WTC11 (cell line): ENCODE data around the gene MYCBP2. TPM values are rescaled to one million over a fixed set of nuclear protein-coding genes. Genes with fewer than 3 reads are reported as not detected.

Experiments
- ATAC-seq: fragments of 200-7000 bp; cut with Tn5 transposase; 2 replicates; pipeline ENCODE4 v1.10.0; 2021; ENCODE audit warnings: mild to moderate bottlenecking, moderate library complexity
- CTCF ChIA-PET: fragments of 300-600 bp; sonication (Branson Sonifier 250); formaldehyde crosslinking; loops from one replicate; lab custom pipeline; 2021; ENCODE audit warnings: antibody characterized with exemption; lab: Charles Lee
- POLR2A ChIA-PET: fragments of 350-600 bp; sonication (Branson Sonifier 250); formaldehyde crosslinking; loops from one replicate; lab custom pipeline; 2021; ENCODE audit warnings: antibody characterized with exemption; lab: Charles Lee
- DNase-seq: peaks from one replicate; pipeline ENCODE4 v3.0.0; 2021; ENCODE audit warnings: low spot score
- H3K27ac Mint-ChIP-seq: 2 replicates; pipeline ENCODE4 v1.8.0; 2021; ENCODE audit warnings: mixed read lengths
- H3K27me3 Mint-ChIP-seq: 2 replicates; pipeline ENCODE4 v1.8.0; 2021; ENCODE audit warnings: low read depth, mild to moderate bottlenecking, moderate library complexity, mixed read lengths
- H3K36me3 Mint-ChIP-seq: 2 replicates; pipeline ENCODE4 v1.8.0; 2021; ENCODE audit warnings: mixed read lengths
- H3K4me1 Mint-ChIP-seq: 2 replicates; pipeline ENCODE4 v1.8.0; 2022; ENCODE audit warnings: mixed read lengths
- H3K4me3 Mint-ChIP-seq: 2 replicates; pipeline ENCODE4 v1.8.0; 2021; ENCODE audit warnings: mild to moderate bottlenecking, moderate library complexity, mixed read lengths
- H3K9me3 Mint-ChIP-seq: 2 replicates; pipeline ENCODE4 v1.8.0; 2021; ENCODE audit warnings: mixed read lengths
- ATF1 ChIP-seq: sonication (generic); formaldehyde crosslinking; IDR thresholded peaks from 2 replicates; pipeline ENCODE4 v1.8.1; 2023; ENCODE audit warnings: mild to moderate bottlenecking, moderate library complexity, missing genetic modification reagents
- CBFB ChIP-seq: sonication (generic); formaldehyde crosslinking; IDR thresholded peaks from 2 replicates; pipeline ENCODE4 v1.8.1; 2022; ENCODE audit warnings: mild to moderate bottlenecking, low read depth, missing genetic modification reagents
- CREM ChIP-seq: sonication (generic); formaldehyde crosslinking; IDR thresholded peaks from 2 replicates; pipeline ENCODE4 v1.8.1; 2022; ENCODE audit warnings: mild to moderate bottlenecking, missing genetic modification reagents, moderate library complexity
- E2F1 ChIP-seq: sonication (generic); formaldehyde crosslinking; IDR thresholded peaks from 2 replicates; pipeline ENCODE4 v1.8.0; 2022; ENCODE audit warnings: mild to moderate bottlenecking, missing genetic modification reagents
- ERG ChIP-seq: fragments of 250-450 bp; sonication (Bioruptor Pico); IDR thresholded peaks from 2 replicates; pipeline ENCODE4 v1.8.0; 2021; ENCODE audit warnings: mild to moderate bottlenecking
- ESRRA ChIP-seq: sonication (generic); formaldehyde crosslinking; IDR thresholded peaks from 2 replicates; pipeline ENCODE4 v1.8.1; 2022; ENCODE audit warnings: mild to moderate bottlenecking, missing genetic modification reagents, borderline replicate concordance
- HMGA2 ChIP-seq: fragments of 250-450 bp; sonication (Bioruptor Pico); IDR thresholded peaks from 2 replicates; pipeline ENCODE4 v1.4.0; 2021; ENCODE audit warnings: mild to moderate bottlenecking, moderate library complexity
- JAZF1 ChIP-seq: fragments of 250-450 bp; sonication (Bioruptor Pico); IDR thresholded peaks from 2 replicates; pipeline ENCODE4 v1.9.0; 2021; ENCODE audit warnings: moderate library complexity, mild to moderate bottlenecking, inconsistent platforms
- KAT7 ChIP-seq: sonication (generic); formaldehyde crosslinking; IDR thresholded peaks from 2 replicates; pipeline ENCODE4 v1.8.1; 2023; ENCODE audit warnings: missing genetic modification reagents, mild to moderate bottlenecking, borderline replicate concordance
- MAX ChIP-seq: sonication (generic); formaldehyde crosslinking; IDR thresholded peaks from 2 replicates; pipeline ENCODE4 v1.8.0; 2022; ENCODE audit warnings: mild to moderate bottlenecking, missing genetic modification reagents
- PRRX2 ChIP-seq: fragments of 250-450 bp; sonication (Bioruptor Pico); IDR thresholded peaks from 2 replicates; pipeline ENCODE4 v1.8.0; 2021; ENCODE audit warnings: mild to moderate bottlenecking
- SOX15 ChIP-seq: fragments of 250-450 bp; sonication (Bioruptor Pico); IDR thresholded peaks from 2 replicates; pipeline ENCODE4 v1.9.0; 2021; ENCODE audit warnings: mild to moderate bottlenecking
- TEAD4 ChIP-seq: sonication (generic); formaldehyde crosslinking; IDR thresholded peaks from 2 replicates; pipeline ENCODE4 v1.8.0; 2022; ENCODE audit warnings: mild to moderate bottlenecking, missing genetic modification reagents
- ZNF121 ChIP-seq: sonication (generic); formaldehyde crosslinking; IDR thresholded peaks from 2 replicates; pipeline ENCODE4 v1.8.0; 2023; ENCODE audit warnings: missing genetic modification reagents
- ZNF425 ChIP-seq: fragments of 250-450 bp; sonication (Bioruptor Pico); conservative IDR thresholded peaks from 2 replicates; pipeline ENCODE4 v1.9.0; 2021; ENCODE audit warnings: mild to moderate bottlenecking
- ZNF671 ChIP-seq: fragments of 250-450 bp; sonication (Bioruptor Pico); IDR thresholded peaks from 2 replicates; pipeline ENCODE4 v1.8.0; 2021; ENCODE audit warnings: mild to moderate bottlenecking
- total RNA-seq: library from RNA; stranded (reverse); gene quantifications from 3 replicates; pipeline ENCODE4 v1.2.3, GENCODE V29; 2021
- TF ChIP-seq, protein P1 (sequence below): fragments of 200-600 bp; IDR thresholded peaks from 2 replicates; pipeline ENCODE4 v1.8.0; 2022; ENCODE audit warnings: antibody characterized with exemption
- TF ChIP-seq, protein P2 (sequence below): fragments of 250-450 bp; sonication (Bioruptor Pico); IDR thresholded peaks from 2 replicates; pipeline ENCODE4 v1.9.0; 2021; ENCODE audit warnings: mild to moderate bottlenecking
- TF ChIP-seq, protein P3 (sequence below): sonication (generic); formaldehyde crosslinking; IDR thresholded peaks from 2 replicates; pipeline ENCODE4 v1.8.0; 2022; ENCODE audit warnings: mild to moderate bottlenecking, missing genetic modification reagents

MYCBP2 gene
- total RNA-seq, 1 experiment from 2014 or later: 54.3 TPM

- no peak overlapping the region for H3K4me3 Mint-ChIP-seq
- POLR2A ChIA-PET: no interaction called here
- ATAC-seq (no peak), DNase-seq (no peak)
- H3K27me3 Mint-ChIP-seq: no peaks in the 10 kb centered on the region
- peaks cover 12% of the 10 kb centered on the region for H3K36me3 Mint-ChIP-seq
- no peak overlapping the region for H3K27ac Mint-ChIP-seq
- TF ChIP-seq HMGA2 (peak; percentile 80), ESRRA (CRISPR knock-in tag) (no peak)
- CTCF ChIA-PET: no interaction called here
- H3K4me1 Mint-ChIP-seq: no peaks in the 10 kb centered on the region
- no peaks in the 10 kb centered on the region for H3K9me3 Mint-ChIP-seq
Measured at GRCh38 chr13:77267362-77267761, 59.5 kb downstream of the MYCBP2 start.

GRCh38 chr13:77265336-77265735 is 61.6 kb downstream of the MYCBP2 start:
- ATAC-seq: no peak
- Mint-ChIP-seq H3K27ac (no peak overlapping the region), H3K9me3 (no peaks in the 10 kb centered on the region), H3K27me3 (no peaks in the 10 kb centered on the region), H3K4me1 (no peaks in the 10 kb centered on the region), H3K36me3 (peaks cover 6% of the 10 kb centered on the region), H3K4me3 (no peak overlapping the region)
- POLR2A ChIA-PET: no interaction called here
- no peak for DNase-seq
- CTCF ChIA-PET: interaction anchor here (2.7 kb wide), 1 partner anchor 52 kb away, joined by 5 read pairs; no protein-coding TSS in a partner anchor
- TF ChIP-seq KAT7 (CRISPR knock-in tag): no peak
- no peak for TF ChIP-seq ERG (CRISPR knock-in tag)
- TF ChIP-seq, protein P1, sequence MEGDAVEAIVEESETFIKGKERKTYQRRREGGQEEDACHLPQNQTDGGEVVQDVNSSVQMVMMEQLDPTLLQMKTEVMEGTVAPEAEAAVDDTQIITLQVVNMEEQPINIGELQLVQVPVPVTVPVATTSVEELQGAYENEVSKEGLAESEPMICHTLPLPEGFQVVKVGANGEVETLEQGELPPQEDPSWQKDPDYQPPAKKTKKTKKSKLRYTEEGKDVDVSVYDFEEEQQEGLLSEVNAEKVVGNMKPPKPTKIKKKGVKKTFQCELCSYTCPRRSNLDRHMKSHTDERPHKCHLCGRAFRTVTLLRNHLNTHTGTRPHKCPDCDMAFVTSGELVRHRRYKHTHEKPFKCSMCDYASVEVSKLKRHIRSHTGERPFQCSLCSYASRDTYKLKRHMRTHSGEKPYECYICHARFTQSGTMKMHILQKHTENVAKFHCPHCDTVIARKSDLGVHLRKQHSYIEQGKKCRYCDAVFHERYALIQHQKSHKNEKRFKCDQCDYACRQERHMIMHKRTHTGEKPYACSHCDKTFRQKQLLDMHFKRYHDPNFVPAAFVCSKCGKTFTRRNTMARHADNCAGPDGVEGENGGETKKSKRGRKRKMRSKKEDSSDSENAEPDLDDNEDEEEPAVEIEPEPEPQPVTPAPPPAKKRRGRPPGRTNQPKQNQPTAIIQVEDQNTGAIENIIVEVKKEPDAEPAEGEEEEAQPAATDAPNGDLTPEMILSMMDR: no peak
- TF ChIP-seq, protein P2, sequence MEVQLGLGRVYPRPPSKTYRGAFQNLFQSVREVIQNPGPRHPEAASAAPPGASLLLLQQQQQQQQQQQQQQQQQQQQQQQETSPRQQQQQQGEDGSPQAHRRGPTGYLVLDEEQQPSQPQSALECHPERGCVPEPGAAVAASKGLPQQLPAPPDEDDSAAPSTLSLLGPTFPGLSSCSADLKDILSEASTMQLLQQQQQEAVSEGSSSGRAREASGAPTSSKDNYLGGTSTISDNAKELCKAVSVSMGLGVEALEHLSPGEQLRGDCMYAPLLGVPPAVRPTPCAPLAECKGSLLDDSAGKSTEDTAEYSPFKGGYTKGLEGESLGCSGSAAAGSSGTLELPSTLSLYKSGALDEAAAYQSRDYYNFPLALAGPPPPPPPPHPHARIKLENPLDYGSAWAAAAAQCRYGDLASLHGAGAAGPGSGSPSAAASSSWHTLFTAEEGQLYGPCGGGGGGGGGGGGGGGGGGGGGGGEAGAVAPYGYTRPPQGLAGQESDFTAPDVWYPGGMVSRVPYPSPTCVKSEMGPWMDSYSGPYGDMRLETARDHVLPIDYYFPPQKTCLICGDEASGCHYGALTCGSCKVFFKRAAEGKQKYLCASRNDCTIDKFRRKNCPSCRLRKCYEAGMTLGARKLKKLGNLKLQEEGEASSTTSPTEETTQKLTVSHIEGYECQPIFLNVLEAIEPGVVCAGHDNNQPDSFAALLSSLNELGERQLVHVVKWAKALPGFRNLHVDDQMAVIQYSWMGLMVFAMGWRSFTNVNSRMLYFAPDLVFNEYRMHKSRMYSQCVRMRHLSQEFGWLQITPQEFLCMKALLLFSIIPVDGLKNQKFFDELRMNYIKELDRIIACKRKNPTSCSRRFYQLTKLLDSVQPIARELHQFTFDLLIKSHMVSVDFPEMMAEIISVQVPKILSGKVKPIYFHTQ (CRISPR knock-in tag): no peak
- no peak for TF ChIP-seq MAX
- TF ChIP-seq PRRX2 (CRISPR knock-in tag): no peak
- TF ChIP-seq SOX15 (CRISPR knock-in tag): no peak
- no peak for TF ChIP-seq ATF1
- TF ChIP-seq JAZF1: no peak
- no peak for TF ChIP-seq ZNF425 (CRISPR knock-in tag)

DNA sequence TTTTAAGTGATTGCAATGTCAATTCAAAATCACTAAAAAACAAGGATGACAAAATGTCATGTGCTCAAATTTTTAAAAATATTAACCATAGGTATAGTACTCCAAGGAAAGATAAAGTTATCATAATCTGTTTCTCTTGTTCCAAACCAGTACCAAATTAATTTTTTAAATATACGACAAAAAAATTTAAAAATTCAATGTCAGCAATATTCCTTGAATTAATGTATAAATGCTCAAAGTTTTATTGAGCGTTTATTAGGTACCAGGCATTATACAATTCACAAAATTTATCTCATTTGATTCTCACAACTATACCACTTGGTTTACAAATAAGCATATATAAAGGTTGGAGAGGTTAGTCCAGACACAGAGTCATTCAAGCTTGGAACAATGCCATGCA is 64.7 kb downstream of the MYCBP2 start:
- no peak for DNase-seq
- H3K27me3 Mint-ChIP-seq: no peaks in the 10 kb centered on the region
- H3K4me1 Mint-ChIP-seq: no peaks in the 10 kb centered on the region
- ChIA-PET POLR2A (no interaction called here), CTCF (interaction anchor here (0.6 kb wide), 1 partner anchor 580 kb away, joined by 5 read pairs; no protein-coding TSS in a partner anchor)
- no peak for ATAC-seq
- no peaks in the 10 kb centered on the region for H3K9me3 Mint-ChIP-seq
- no peak overlapping the region for H3K4me3 Mint-ChIP-seq
- no peaks in the 10 kb centered on the region; the same call in 1 of the 2 replicates for H3K36me3 Mint-ChIP-seq
- H3K27ac Mint-ChIP-seq: no peak overlapping the region
- TF ChIP-seq ZNF121 (CRISPR knock-in tag) (no peak), ERG (CRISPR knock-in tag) (no peak), CBFB (CRISPR knock-in tag) (no peak), ZNF671 (CRISPR knock-in tag) (no peak), E2F1 (CRISPR knock-in tag) (no peak), TEAD4 (CRISPR knock-in tag) (no peak), CREM (CRISPR knock-in tag) (no peak)
- TF ChIP-seq, protein P3, sequence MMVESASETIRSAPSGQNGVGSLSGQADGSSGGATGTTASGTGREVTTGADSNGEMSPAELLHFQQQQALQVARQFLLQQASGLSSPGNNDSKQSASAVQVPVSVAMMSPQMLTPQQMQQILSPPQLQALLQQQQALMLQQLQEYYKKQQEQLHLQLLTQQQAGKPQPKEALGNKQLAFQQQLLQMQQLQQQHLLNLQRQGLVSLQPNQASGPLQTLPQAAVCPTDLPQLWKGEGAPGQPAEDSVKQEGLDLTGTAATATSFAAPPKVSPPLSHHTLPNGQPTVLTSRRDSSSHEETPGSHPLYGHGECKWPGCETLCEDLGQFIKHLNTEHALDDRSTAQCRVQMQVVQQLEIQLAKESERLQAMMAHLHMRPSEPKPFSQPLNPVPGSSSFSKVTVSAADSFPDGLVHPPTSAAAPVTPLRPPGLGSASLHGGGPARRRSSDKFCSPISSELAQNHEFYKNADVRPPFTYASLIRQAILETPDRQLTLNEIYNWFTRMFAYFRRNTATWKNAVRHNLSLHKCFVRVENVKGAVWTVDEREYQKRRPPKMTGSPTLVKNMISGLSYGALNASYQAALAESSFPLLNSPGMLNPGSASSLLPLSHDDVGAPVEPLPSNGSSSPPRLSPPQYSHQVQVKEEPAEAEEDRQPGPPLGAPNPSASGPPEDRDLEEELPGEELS (CRISPR knock-in tag): no peak
